Mesenchymal stem cell (in vitro differentiated cells and primary cell): ENCODE results near the gene MORF4L1.
A peak's percentile ranks its signal among the peaks of the same experiment; 100 is the strongest.

Experiments used
- DNase-seq: peaks from one replicate; pipeline ENCODE4 v3.0.0-alpha.2; 2013
- H2AFZ ChIP-seq: one replicate; pipeline ENCODE4 v1.6.1; 2013; ENCODE audit warnings: low read depth, mild to moderate bottlenecking, control low read depth, inconsistent platforms, low read length, moderate library complexity
- H2AK5ac ChIP-seq: 2 replicates; pipeline ENCODE4 v1.6.1; 2013; ENCODE audit warnings: low read length, moderate library complexity, mild to moderate bottlenecking, inconsistent platforms; ENCODE audit not compliant: severe bottlenecking
- H2BK120ac ChIP-seq: one replicate; pipeline ENCODE4 v1.6.1; 2013; ENCODE audit warnings: low read depth, mild to moderate bottlenecking, inconsistent platforms, low read length, moderate library complexity
- H2BK12ac ChIP-seq, 2 experiments: one replicate each; pipeline ENCODE4 v1.6.1; 2013; ENCODE audit warnings: inconsistent platforms in 2 of 2, low read length in 2 of 2, mild to moderate bottlenecking in 2 of 2, moderate library complexity in 2 of 2, control low read depth in 1 of 2
- H2BK15ac ChIP-seq: one replicate; pipeline ENCODE4 v1.6.1; 2013; ENCODE audit warnings: mild to moderate bottlenecking, low read depth, inconsistent platforms; ENCODE audit not compliant: poor library complexity, severe bottlenecking
- H2BK5ac ChIP-seq: 2 replicates; pipeline ENCODE4 v1.6.1; 2013; ENCODE audit warnings: low read depth, mild to moderate bottlenecking, low read length, control low read depth, inconsistent platforms; ENCODE audit not compliant: poor library complexity, severe bottlenecking
- H3K14ac ChIP-seq, 2 experiments: one replicate each; pipeline ENCODE4 v1.6.1; 2013; ENCODE audit warnings: inconsistent platforms in 2 of 2, low read length in 2 of 2, control low read depth in 1 of 2, mild to moderate bottlenecking in 1 of 2, moderate library complexity in 1 of 2
- H3K18ac ChIP-seq, 2 experiments: one replicate each; pipeline ENCODE4 v1.6.1; 2013; ENCODE audit warnings: inconsistent platforms in 2 of 2, low read length in 2 of 2, control low read depth in 1 of 2, low read depth in 1 of 2, mild to moderate bottlenecking in 1 of 2
- H3K23ac ChIP-seq, 2 experiments: one replicate each; pipeline ENCODE4 v1.6.1; 2013; ENCODE audit warnings: inconsistent platforms in 2 of 2, low read length in 2 of 2, mild to moderate bottlenecking in 2 of 2, moderate library complexity in 2 of 2, control low read depth in 1 of 2
- H3K27ac ChIP-seq: 2 replicates; pipeline ENCODE4 v1.5.1; 2013; ENCODE audit warnings: mild to moderate bottlenecking, moderate library complexity, low read length, control low read depth, inconsistent platforms; ENCODE audit not compliant: poor library complexity, severe bottlenecking
- H3K27me3 ChIP-seq, 2 experiments: 2 replicates each; pipeline versions ENCODE4 v1.6.1 to v1.7.0; 2013; ENCODE audit warnings: low read length in 2 of 2, mild to moderate bottlenecking in 2 of 2, moderate library complexity in 2 of 2, control low read depth in 1 of 2, inconsistent platforms in 1 of 2; ENCODE audit not compliant: control insufficient read depth in 1 of 2, insufficient read depth in 1 of 2
- H3K36me3 ChIP-seq, 2 experiments: 2 replicates each; pipeline versions ENCODE4 v1.6.1 to v1.7.0; 2013; ENCODE audit warnings: low read length in 2 of 2, control low read depth in 1 of 2, inconsistent platforms in 1 of 2, low read depth in 1 of 2, mild to moderate bottlenecking in 1 of 2; ENCODE audit not compliant: insufficient read depth in 2 of 2, control insufficient read depth in 1 of 2
- H3K4ac ChIP-seq, 2 experiments: one replicate each; pipeline ENCODE4 v1.6.1; 2013; ENCODE audit warnings: inconsistent platforms in 2 of 2, low read length in 2 of 2, mild to moderate bottlenecking in 2 of 2, moderate library complexity in 2 of 2, control low read depth in 1 of 2, low read depth in 1 of 2
- H3K4me1 ChIP-seq: 2 replicates; pipeline ENCODE4 v1.6.1; 2013; ENCODE audit warnings: low read depth, low read length, control low read depth; ENCODE audit not compliant: control insufficient read depth, insufficient read depth
- H3K4me2 ChIP-seq: 2 replicates; pipeline ENCODE4 v1.6.1; 2013; ENCODE audit warnings: low read length, mild to moderate bottlenecking, inconsistent platforms; ENCODE audit not compliant: poor library complexity, severe bottlenecking
- H3K4me3 ChIP-seq, 2 experiments: 2 replicates each; pipeline versions ENCODE4 v1.5.1 to v1.7.0; 2013; ENCODE audit warnings: low read length in 2 of 2, mild to moderate bottlenecking in 2 of 2, control low read depth in 1 of 2, low read depth in 1 of 2; ENCODE audit not compliant: insufficient read depth in 1 of 2
- H3K79me1 ChIP-seq: replicated peaks from 2 replicates; pipeline ENCODE4 v1.6.1; 2013; ENCODE audit warnings: mild to moderate bottlenecking, control low read depth, low read length, inconsistent platforms; ENCODE audit not compliant: poor library complexity, severe bottlenecking
- H3K9ac ChIP-seq: 2 replicates; pipeline ENCODE4 v1.7.0; 2013; ENCODE audit warnings: mild to moderate bottlenecking, low read length, moderate library complexity
- H3K9me3 ChIP-seq: 2 replicates; pipeline ENCODE4 v1.7.0; 2013; ENCODE audit warnings: mild to moderate bottlenecking, low read length; ENCODE audit not compliant: control insufficient read depth
- H4K8ac ChIP-seq: one replicate; pipeline ENCODE4 v1.6.1; 2013; ENCODE audit warnings: inconsistent platforms, mild to moderate bottlenecking, low read length, moderate library complexity
- H4K91ac ChIP-seq: one replicate; pipeline ENCODE4 v1.6.1; 2013; ENCODE audit warnings: mild to moderate bottlenecking, low read length, inconsistent platforms
- WGBS: methylation state at CpG from one replicate; pipeline ENCODE4 v1.1.7; 2013; ENCODE audit warnings: mixed read lengths; 5-methylcytosine and 5-hydroxymethylcytosine counted together

MORF4L1 gene

DNA sequence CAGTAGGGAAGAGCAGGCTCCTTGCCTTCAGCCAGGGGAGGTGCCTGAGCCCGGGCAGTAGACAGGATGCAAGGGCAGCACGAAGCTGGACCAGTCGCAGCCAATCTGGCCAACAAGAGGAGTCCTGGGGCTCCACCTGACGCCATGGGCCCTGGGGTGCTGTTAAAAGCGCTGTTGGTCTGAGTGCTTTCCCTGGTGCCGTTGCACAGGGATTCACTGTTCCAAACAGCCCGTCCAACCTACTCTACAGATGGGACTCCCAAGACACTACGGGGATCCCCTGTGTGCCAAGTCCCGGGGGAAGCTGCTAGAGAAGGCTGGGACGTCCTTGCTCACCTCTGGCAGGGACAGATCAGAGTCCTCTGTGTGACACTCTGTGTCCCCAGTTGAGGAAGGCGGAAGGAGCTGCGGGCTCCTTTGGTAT lies 71.5 kb downstream of the MORF4L1 start:
- peak overlapping the region; percentile 91 for H3K4me2 ChIP-seq
- WGBS, result 59% methylated on average over 12 of the region's 12 CpGs
- no peak overlapping the region for H3K27ac ChIP-seq
- peaks cover 19% of the 10 kb centered on the region for H3K4me1 ChIP-seq
- H2BK15ac ChIP-seq, result peak overlapping the region; percentile 26
- H2AFZ ChIP-seq, result no peak overlapping the region
- peaks cover 28 to 30% of the 10 kb centered on the region in 2 experiments for H3K27me3 ChIP-seq
- no peak overlapping the region for H2AK5ac ChIP-seq
- H2BK120ac ChIP-seq, result no peak overlapping the region
- H3K4ac ChIP-seq, result no peak overlapping the region
- H2BK12ac ChIP-seq, result peak overlapping the region in 1 of 2 experiments; percentile 15
- no peak overlapping the region for H2BK5ac ChIP-seq
- peak overlapping the region; percentile 70 for H3K9ac ChIP-seq
- H4K91ac ChIP-seq, result peak overlapping the region; percentile 6
- no peaks in the 10 kb centered on the region for H3K36me3 ChIP-seq
- H3K79me1 ChIP-seq, result no peaks in the 10 kb centered on the region
- no peak for DNase-seq
- H3K18ac ChIP-seq, result peak overlapping the region; percentile 81 to 85
- no peak overlapping the region for H3K14ac ChIP-seq
- H4K8ac ChIP-seq, result no peak overlapping the region
- H3K9me3 ChIP-seq, result no peaks in the 10 kb centered on the region
- H3K23ac ChIP-seq, result peak overlapping the region in 1 of 2 experiments; percentile 2
- peak overlapping the region in 1 of 2 experiments; percentile 71 for H3K4me3 ChIP-seq

DNA sequence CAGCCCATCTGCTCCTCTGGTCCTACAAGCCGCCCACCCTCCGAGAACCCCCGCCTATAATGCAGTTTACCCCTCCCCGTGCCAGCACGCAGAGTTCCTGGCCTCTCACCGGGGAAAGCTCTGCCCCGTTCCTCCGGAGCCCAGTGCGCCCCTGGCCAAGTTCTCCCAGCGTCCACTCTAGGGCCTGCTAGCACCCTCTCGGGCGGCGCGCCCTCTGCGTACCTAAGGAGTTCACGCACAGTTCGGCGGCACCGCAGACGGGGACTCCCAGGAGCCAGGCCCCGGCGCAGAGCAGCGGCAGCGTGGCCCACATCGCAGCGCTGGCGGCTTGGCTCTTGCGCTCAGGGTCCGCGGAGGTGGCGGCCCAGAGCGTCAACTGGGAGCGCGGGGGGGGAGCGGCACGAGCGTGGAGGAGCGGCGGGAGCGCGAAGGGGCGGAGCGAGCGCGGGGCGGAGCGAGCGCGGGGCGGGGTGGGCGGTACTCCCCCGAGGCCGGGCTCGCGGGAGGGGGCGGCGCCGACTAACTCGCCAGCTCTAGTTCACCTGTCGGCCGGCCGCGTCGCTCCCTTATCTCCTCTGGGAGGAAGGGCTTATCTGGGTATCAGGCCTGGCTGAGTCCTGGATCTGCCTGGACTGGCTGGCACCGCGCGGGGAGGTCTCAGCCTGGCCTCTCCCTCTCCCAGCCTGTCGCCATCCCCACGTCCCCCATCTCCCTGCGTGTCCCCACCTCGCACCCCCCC lies 72.1 kb downstream of the MORF4L1 start, which contains the start of gene CTSH:
Gene CTSH, minus strand, starts transcription at position 378 of the 739 bp plus-strand sequence. Its CDS starts 65 bp downstream, at position 313.
- Histone ChIP-seq H3K9ac (peak within 1 kb of the TSS; percentile 70), H3K18ac (peak within 1 kb of the TSS; percentile 81 to 85), H2BK15ac (peak within 1 kb of the TSS; percentile 92), H2AFZ (peak within 1 kb of the TSS; percentile 78), H3K4me3 (peak within 1 kb of the TSS; percentile 60 to 71), H3K14ac (peak within 1 kb of the TSS in 1 of 2 experiments; percentile 83), H3K27me3 (peaks cover 28 to 30% of the 10 kb centered on the region in 2 experiments), H3K79me1 (no peaks in the 10 kb centered on the region), H3K9me3 (no peaks in the 10 kb centered on the region), H2BK5ac (no peak within 1 kb of the TSS), H3K4me1 (peaks cover 19% of the 10 kb centered on the region), H3K4ac (peak within 1 kb of the TSS; percentile 33 to 68), H3K36me3 (no peaks in the 10 kb centered on the region), H3K23ac (peak within 1 kb of the TSS in 1 of 2 experiments; percentile 46), H3K4me2 (peak within 1 kb of the TSS; percentile 91), H4K8ac (peak within 1 kb of the TSS; percentile 78), H4K91ac (peak within 1 kb of the TSS; percentile 41), H2AK5ac (no peak within 1 kb of the TSS), H2BK120ac (peak within 1 kb of the TSS; percentile 74), H3K27ac (no peak within 1 kb of the TSS), H2BK12ac (peak within 1 kb of the TSS in 1 of 2 experiments; percentile 83)
- WGBS, result 3% methylated on average over 45 of the region's 71 CpGs
- DNase-seq, result peak; percentile 57

DNA sequence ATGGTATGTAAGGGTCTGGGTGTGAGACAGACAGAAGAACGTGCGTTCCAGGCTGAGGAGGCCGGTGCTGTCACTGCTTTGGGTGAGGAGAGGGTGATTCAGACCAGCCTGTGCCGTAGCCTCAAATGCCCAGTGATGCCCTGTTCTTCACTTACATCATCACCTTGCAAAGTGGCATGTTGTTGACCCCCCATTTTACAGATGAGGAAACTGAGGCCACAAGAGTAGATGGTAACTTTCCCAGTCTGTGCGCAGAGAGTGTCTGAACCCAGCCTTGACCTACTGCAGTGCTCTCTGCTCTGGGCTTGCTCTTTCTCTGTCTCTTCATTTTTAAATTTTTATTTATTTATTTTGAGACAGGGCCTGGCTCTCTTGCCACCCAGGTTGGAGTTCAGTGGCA lies 73.8 kb downstream of the MORF4L1 start:
- no peak overlapping the region for H3K9ac ChIP-seq
- H2BK5ac ChIP-seq, result no peak overlapping the region
- no peak overlapping the region for H3K4me3 ChIP-seq
- no peak overlapping the region for H2BK15ac ChIP-seq
- no peak overlapping the region for H2AFZ ChIP-seq
- H3K4ac ChIP-seq, result no peak overlapping the region
- WGBS, result 75% methylated on average over 5 of the region's 5 CpGs
- H3K23ac ChIP-seq, result no peak overlapping the region
- H3K18ac ChIP-seq, result no peak overlapping the region
- no peak overlapping the region for H2AK5ac ChIP-seq
- H4K91ac ChIP-seq, result no peak overlapping the region
- no peak for DNase-seq
- no peaks in the 10 kb centered on the region for H3K79me1 ChIP-seq
- H3K4me2 ChIP-seq, result no peak overlapping the region
- no peaks in the 10 kb centered on the region for H3K36me3 ChIP-seq
- H3K14ac ChIP-seq, result no peak overlapping the region
- no peak overlapping the region for H2BK12ac ChIP-seq
- H3K4me1 ChIP-seq, result peaks cover 21% of the 10 kb centered on the region
- peaks cover 28 to 30% of the 10 kb centered on the region in 2 experiments for H3K27me3 ChIP-seq
- no peak overlapping the region for H2BK120ac ChIP-seq
- no peaks in the 10 kb centered on the region for H3K9me3 ChIP-seq
- H3K27ac ChIP-seq, result no peak overlapping the region
- no peak overlapping the region for H4K8ac ChIP-seq

DNA sequence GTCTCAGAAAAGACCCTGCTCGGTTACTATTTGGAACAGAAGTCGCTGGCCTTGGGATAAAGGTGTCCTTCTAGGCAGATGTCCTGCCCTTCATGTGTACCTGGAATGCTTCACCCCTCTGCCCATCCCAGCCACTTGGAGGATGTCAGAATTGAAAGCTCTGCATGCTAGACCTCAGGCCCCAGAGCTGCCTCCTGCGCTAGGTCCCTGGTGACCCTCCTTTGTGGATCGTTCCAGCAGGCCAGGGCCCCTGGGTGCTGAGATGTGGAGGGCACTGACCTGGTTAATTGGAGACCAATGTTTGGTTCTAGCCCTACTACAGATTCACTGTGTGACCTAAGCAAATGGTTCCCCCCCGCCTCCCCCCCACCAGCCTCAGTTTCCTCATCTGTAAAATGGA lies 74.8 kb downstream of the MORF4L1 start:
- no peak overlapping the region for H2BK5ac ChIP-seq
- H3K27ac ChIP-seq, result no peak overlapping the region
- H2AFZ ChIP-seq, result no peak overlapping the region
- WGBS, result 92% methylated on average over 4 of the region's 5 CpGs
- H4K8ac ChIP-seq, result no peak overlapping the region
- peaks cover 25% of the 10 kb centered on the region for H3K4me1 ChIP-seq
- no peak overlapping the region for H2AK5ac ChIP-seq
- H3K9ac ChIP-seq, result no peak overlapping the region
- H3K27me3 ChIP-seq, result peaks cover 28 to 30% of the 10 kb centered on the region in 2 experiments
- no peak overlapping the region for H3K4ac ChIP-seq
- H2BK12ac ChIP-seq, result no peak overlapping the region
- no peak for DNase-seq
- H2BK15ac ChIP-seq, result no peak overlapping the region
- H3K79me1 ChIP-seq, result no peaks in the 10 kb centered on the region
- H3K14ac ChIP-seq, result no peak overlapping the region
- no peaks in the 10 kb centered on the region for H3K9me3 ChIP-seq
- H3K23ac ChIP-seq, result no peak overlapping the region
- no peak overlapping the region for H3K18ac ChIP-seq
- H3K36me3 ChIP-seq, result no peaks in the 10 kb centered on the region
- H4K91ac ChIP-seq, result no peak overlapping the region
- H3K4me2 ChIP-seq, result no peak overlapping the region
- H2BK120ac ChIP-seq, result no peak overlapping the region
- H3K4me3 ChIP-seq, result no peak overlapping the region
